Measurements from ENCODE around the gene CMTM7.

Gene CMTM7

GRCh38 chr3:32414522-32415202 is 23.0 kb downstream of the CMTM7 start:
- DNase-seq = no peak

GRCh38 chr3:32419742-32420125 is 28.1 kb downstream of the CMTM7 start:
- DNase-seq = no peak

- DNase-seq = no peak
Measured at GRCh38 chr3:32420126-32421038, 28.7 kb downstream of the CMTM7 start.

GRCh38 chr3:32421185-32421584 is 29.5 kb downstream of the CMTM7 start:
- no peak for DNase-seq

- DNase-seq = no peak
Measured at GRCh38 chr3:32421991-32422859, 30.6 kb downstream of the CMTM7 start.

GRCh38 chr3:32422943-32423342 is 31.3 kb downstream of the CMTM7 start:
- no peak for DNase-seq

- no peak for DNase-seq
Measured at GRCh38 chr3:32423534-32423933, 31.9 kb downstream of the CMTM7 start.

- no peak for DNase-seq
Measured at GRCh38 chr3:32423956-32424557, 32.4 kb downstream of the CMTM7 start.

- DNase-seq = no peak
Measured at GRCh38 chr3:32424581-32425250, 33.1 kb downstream of the CMTM7 start.

GRCh38 chr3:32428092-32429068 is 36.7 kb downstream of the CMTM7 start:
- no peak for DNase-seq

- no peak for DNase-seq
Measured at GRCh38 chr3:32430900-32431299, 39.2 kb downstream of the CMTM7 start.

- no peak for DNase-seq
Measured at GRCh38 chr3:32431481-32431880, 39.8 kb downstream of the CMTM7 start.

GRCh38 chr3:32432045-32432710 is 40.5 kb downstream of the CMTM7 start:
- no peak for DNase-seq

GRCh38 chr3:32432711-32433530 is 41.3 kb downstream of the CMTM7 start:
- DNase-seq = no peak

GRCh38 chr3:32434206-32434605 is 42.6 kb downstream of the CMTM7 start:
- DNase-seq = no peak

- no peak for DNase-seq
Measured at GRCh38 chr3:32435911-32436815, 44.5 kb downstream of the CMTM7 start.

GRCh38 chr3:32436816-32437189 is 45.1 kb downstream of the CMTM7 start:
- DNase-seq = no peak

- DNase-seq = no peak
Measured at GRCh38 chr3:32437896-32438295, 46.2 kb downstream of the CMTM7 start.

All from NCI-H2107 (cell line).